Gastrocnemius medialis (tissue), 4 donors: Measurements from ENCODE around the gene ATG10. TPM values are rescaled to one million over a fixed set of nuclear protein-coding genes. Genes with fewer than 3 reads are reported as not detected.
A peak's percentile ranks its signal among the peaks of the same experiment; 100 is the strongest.

ENCODE experiments used
- ATAC-seq, 2 donors: fragments of 150-250 bp; one replicate each; pipeline ENCODE4 v1.9.1; 2016
- DNase-seq, 2 donors: peaks; one replicate each; pipeline ENCODE4 v3.0.0-alpha.2; 2019
- H3K27ac ChIP-seq, 4 donors: fragments of 200-600 bp; sonication (generic); 1 replicate in 1 of 4; 2 replicates in 3 of 4; pipeline ENCODE4 v1.5.1; 2016 to 2018; ENCODE audit warnings: mild to moderate bottlenecking in 2 of 4, moderate library complexity in 1 of 4
- H3K27me3 ChIP-seq, 3 donors: fragments of 200-600 bp; sonication (generic) in 2 of 3; 1 replicate in 1 of 3; 2 replicates in 2 of 3; pipeline versions ENCODE4 v1.5.1 to v1.6.0; 2016 to 2019; ENCODE audit warnings: mild to moderate bottlenecking in 1 of 3, moderate library complexity in 1 of 3
- H3K36me3 ChIP-seq, 2 donors: fragments of 200-600 bp; sonication (generic) in 1 of 2; one replicate each; pipeline ENCODE4 v1.5.1; 2017 to 2018
- H3K4me1 ChIP-seq, 2 donors: fragments of 200-600 bp; sonication (generic) in 1 of 2; one replicate each; pipeline ENCODE4 v1.5.1; 2016 to 2017; ENCODE audit warnings: mild to moderate bottlenecking in 2 of 2
- H3K4me3 ChIP-seq, 4 donors: fragments of 200-600 bp; sonication (generic) in 3 of 4; 1 replicate in 1 of 4; 2 replicates in 3 of 4; pipeline ENCODE4 v1.5.1; 2016 to 2019; ENCODE audit warnings: mild to moderate bottlenecking in 2 of 4
- H3K9me3 ChIP-seq, 3 donors: fragments of 200-600 bp; sonication (generic) in 2 of 3; 1 replicate in 1 of 3; 2 replicates in 2 of 3; pipeline ENCODE4 v1.5.1; 2016 to 2019
- CTCF ChIP-seq, 5 experiments: fragments of 450-650 bp in 3 of 5; fragments of 200-600 bp in 2 of 5; sonication (generic) in 2 of 5; IDR thresholded peaks in 4 of 5; conservative IDR thresholded peaks in 1 of 5; 1 replicate in 4 of 5; 2 replicates in 1 of 5; pipeline ENCODE4 v1.5.1; 2016 to 2019; ENCODE audit warnings: antibody characterized with exemption in 5 of 5, mild to moderate bottlenecking in 3 of 5, moderate library complexity in 3 of 5
- POLR2A ChIP-seq, 2 donors: fragments of 450-650 bp; IDR thresholded peaks; one replicate each; pipeline ENCODE4 v1.6.1; 2017; ENCODE audit warnings: antibody characterized with exemption in 2 of 2, mild to moderate bottlenecking in 2 of 2, moderate library complexity in 2 of 2
- in situ Hi-C, 4 donors: fragments of 200-750 bp; cut with MboI; loops; one replicate each; pipeline versions ENCODE4 v1.15.0 to v1.8.0; 2017; ENCODE audit warnings: low sequenced_read_pairs in 4 of 4
- intact Hi-C: fragments of 100-400 bp; cut with DNase I; formaldehyde crosslinking; loops from one replicate; pipeline ENCODE4 v1.15.1; 2023; ENCODE audit warnings: low total_unique reads
- total RNA-seq, 4 donors: library from RNA; depleted of rRNA; stranded (reverse); fragments of >200 nt; gene quantifications; one replicate each; pipeline versions ENCODE4 v1.1.0 to v1.2.3, GENCODE V29; 2016

Gene ATG10
- total RNA-seq, 4 donors from 2014 or later = 2.9 to 8.5 (median 6.0) TPM

- Histone ChIP-seq H3K4me3 (no peak overlapping the region), H3K9me3 (no peaks in the 10 kb centered on the region), H3K27me3 (no peaks in the 10 kb centered on the region), H3K27ac (no peak overlapping the region), H3K4me1 (no peaks in the 10 kb centered on the region), H3K36me3 (no peaks in the 10 kb centered on the region)
- intact Hi-C loops = loop anchor here (1.0 kb wide), 1 partner anchor 51 kb away; no protein-coding TSS in a partner anchor
- ATAC-seq (peak in 1 of 2 donors; percentile 66), DNase-seq (peak in 1 of 2 donors; percentile 25)
- TF ChIP-seq CTCF (IDR thresholded peaks at IDR 0.05 in 4 of 5, conservative IDR thresholded peaks at IDR 0.05 in 1 of 5) (peak; percentile 10 to 54 (median 32)), POLR2A (IDR thresholded peaks at IDR 0.05) (no peak)
- in situ Hi-C loops = loop anchor here (10.0 to 25.0 kb wide), 5 partner anchors 70 to 750 kb away; partner anchors contain the start of gene SSBP2 (in 1 of the 4)
These were observed 202.5 kb downstream of the ATG10 start for GRCh38 chr5:82174128-82174918.

- intact Hi-C loops (loop anchor here (1.0 kb wide), 1 partner anchor 50 kb away; no protein-coding TSS in a partner anchor), in situ Hi-C loops (loop anchor here (10.0 to 25.0 kb wide), 5 partner anchors 70 to 750 kb away; partner anchors contain the start of gene SSBP2 (in 1 of the 4))
- DNase-seq = no peak
- Histone ChIP-seq H3K27ac (no peak overlapping the region), H3K27me3 (no peaks in the 10 kb centered on the region), H3K4me3 (no peak overlapping the region), H3K36me3 (no peaks in the 10 kb centered on the region), H3K4me1 (no peaks in the 10 kb centered on the region), H3K9me3 (no peaks in the 10 kb centered on the region)
- no peak for ATAC-seq
- no peak for TF ChIP-seq POLR2A (IDR thresholded peaks at IDR 0.05)
- no peak for TF ChIP-seq CTCF (IDR thresholded peaks at IDR 0.05 in 4 of 5, conservative IDR thresholded peaks at IDR 0.05 in 1 of 5)
These were observed 203.0 kb downstream of the ATG10 start for GRCh38 chr5:82174919-82175219.

- H3K36me3 ChIP-seq = no peaks in the 10 kb centered on the region
- H3K4me1 ChIP-seq = no peaks in the 10 kb centered on the region
- ATAC-seq (no peak), DNase-seq (no peak)
- H3K27me3 ChIP-seq = no peaks in the 10 kb centered on the region
- intact Hi-C loops = no loop called here
- TF ChIP-seq CTCF (IDR thresholded peaks at IDR 0.05 in 4 of 5, conservative IDR thresholded peaks at IDR 0.05 in 1 of 5) = no peak
- TF ChIP-seq POLR2A (IDR thresholded peaks at IDR 0.05) = no peak
- H3K4me3 ChIP-seq = no peak overlapping the region
- H3K27ac ChIP-seq = no peak overlapping the region
- in situ Hi-C loops = loop anchor here in 3 of 4 donors (10.0 kb wide), 3 partner anchors 71 to 751 kb away; no protein-coding TSS in a partner anchor
- no peaks in the 10 kb centered on the region for H3K9me3 ChIP-seq
These were observed 204.4 kb downstream of the ATG10 start for GRCh38 chr5:82176115-82176814.

- Histone ChIP-seq H3K36me3 (no peaks in the 10 kb centered on the region), H3K27me3 (no peaks in the 10 kb centered on the region), H3K9me3 (no peaks in the 10 kb centered on the region), H3K27ac (no peak overlapping the region), H3K4me3 (no peak overlapping the region), H3K4me1 (no peaks in the 10 kb centered on the region)
- TF ChIP-seq POLR2A (IDR thresholded peaks at IDR 0.05) = no peak
- TF ChIP-seq CTCF (IDR thresholded peaks at IDR 0.05 in 4 of 5, conservative IDR thresholded peaks at IDR 0.05 in 1 of 5) = no peak
- DNase-seq = no peak
- no peak for ATAC-seq
- intact Hi-C loops = no loop called here
- in situ Hi-C loops = loop anchor here in 3 of 4 donors (10.0 kb wide), 3 partner anchors 74 to 754 kb away; no protein-coding TSS in a partner anchor
These were observed 206.6 kb downstream of the ATG10 start for GRCh38 chr5:82178378-82178777.
